GM21576 (cell line): Measurements from ENCODE around the gene SLC25A40.
"Not testable (repeated sequence)": the region's sequence is repeated elsewhere in the genome, so short reads cannot be mapped to it uniquely, and the experiment has no call there.

ENCODE experiments used
- ATAC-seq: cut with Tn5 transposase; IDR thresholded peaks from one replicate; pipeline ENCODE4 v1.9.1; 2021; ENCODE audit warnings: mild to moderate bottlenecking, moderate library complexity; ENCODE audit not compliant: unreplicated experiment

SLC25A40 gene, protein sequence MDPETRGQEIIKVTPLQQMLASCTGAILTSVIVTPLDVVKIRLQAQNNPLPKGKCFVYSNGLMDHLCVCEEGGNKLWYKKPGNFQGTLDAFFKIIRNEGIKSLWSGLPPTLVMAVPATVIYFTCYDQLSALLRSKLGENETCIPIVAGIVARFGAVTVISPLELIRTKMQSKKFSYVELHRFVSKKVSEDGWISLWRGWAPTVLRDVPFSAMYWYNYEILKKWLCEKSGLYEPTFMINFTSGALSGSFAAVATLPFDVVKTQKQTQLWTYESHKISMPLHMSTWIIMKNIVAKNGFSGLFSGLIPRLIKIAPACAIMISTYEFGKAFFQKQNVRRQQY

GRCh38 chr7:87876040-87876868 is at the start of gene SLC25A40, which contains the start of gene DBF4:
SLC25A40 (minus strand) TSS chr7:87876360; CDS start chr7:87858727, 17,633 bp downstream.
DBF4 (plus strand) TSS chr7:87876493; CDS start chr7:87876733, 240 bp downstream.
- peak; percentile 87 for ATAC-seq

DNA sequence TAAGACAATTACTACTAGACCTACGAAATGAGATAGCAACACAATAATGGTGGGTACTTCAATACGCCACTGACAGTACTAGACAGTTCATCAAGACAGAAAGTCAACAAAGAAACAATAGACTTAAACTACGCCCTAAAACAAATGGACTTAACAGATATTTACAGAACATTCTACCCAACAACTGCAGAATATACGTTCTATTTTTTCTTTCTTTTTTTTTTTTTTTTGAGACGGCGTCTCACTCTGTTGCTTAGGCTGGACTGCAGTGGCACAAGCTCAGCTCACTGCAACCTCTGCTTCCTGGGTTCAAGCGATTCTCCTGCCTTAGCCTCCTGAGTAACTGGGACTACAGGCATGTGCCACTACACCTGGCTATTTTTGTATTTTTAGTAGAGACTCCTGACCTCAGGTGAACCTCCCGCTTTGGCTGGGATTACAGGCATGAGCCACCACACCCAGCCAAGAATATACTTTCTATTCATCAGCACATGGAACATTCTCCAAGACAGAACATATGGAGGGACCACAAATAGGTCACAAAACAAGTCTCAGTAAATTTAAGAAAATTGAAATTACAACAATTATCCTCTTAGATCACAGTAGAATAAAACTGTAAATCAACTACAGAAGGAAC is 46.7 kb upstream of the SLC25A40 start:
- not testable (repeated sequence) for ATAC-seq

DNA sequence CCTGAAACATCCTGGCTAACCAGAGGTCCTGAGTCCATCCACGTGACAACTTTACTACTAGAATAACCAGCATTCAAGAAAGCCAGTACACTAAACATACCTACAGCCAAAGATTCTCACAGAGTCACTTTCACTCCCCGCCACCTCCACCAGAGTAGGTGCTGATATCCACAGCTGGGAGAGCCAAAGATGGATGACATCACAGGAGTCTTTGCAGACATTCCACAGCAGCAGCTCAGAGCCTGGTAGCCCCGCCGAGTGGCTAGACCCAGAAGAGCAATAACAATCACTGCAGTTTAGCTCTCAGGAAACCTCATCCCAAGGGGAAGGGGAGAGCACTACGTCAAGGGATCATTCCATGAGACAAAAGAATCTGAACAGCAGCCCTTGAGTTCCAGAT is 44.4 kb upstream of the SLC25A40 start:
- ATAC-seq, result no peak

DNA sequence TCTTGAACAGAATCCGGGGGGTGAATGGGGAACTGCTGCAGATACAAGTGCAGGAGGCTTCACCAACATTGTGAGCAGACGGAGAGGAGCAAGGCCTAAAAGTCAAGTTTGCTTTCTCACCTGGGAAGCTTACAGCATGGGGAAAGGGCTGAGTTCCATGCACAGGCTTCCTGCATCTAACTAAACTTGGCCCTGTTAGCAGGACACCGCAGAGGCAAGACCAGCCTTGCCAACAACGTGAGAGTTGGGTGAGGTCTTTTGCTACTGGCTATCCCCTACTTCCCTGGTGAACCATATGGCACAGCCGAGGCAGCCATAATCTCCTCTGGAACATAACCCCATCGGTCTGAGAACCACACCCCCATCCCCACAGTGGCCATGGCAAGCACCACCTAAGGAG is 43.7 kb upstream of the SLC25A40 start:
- no peak for ATAC-seq

DNA sequence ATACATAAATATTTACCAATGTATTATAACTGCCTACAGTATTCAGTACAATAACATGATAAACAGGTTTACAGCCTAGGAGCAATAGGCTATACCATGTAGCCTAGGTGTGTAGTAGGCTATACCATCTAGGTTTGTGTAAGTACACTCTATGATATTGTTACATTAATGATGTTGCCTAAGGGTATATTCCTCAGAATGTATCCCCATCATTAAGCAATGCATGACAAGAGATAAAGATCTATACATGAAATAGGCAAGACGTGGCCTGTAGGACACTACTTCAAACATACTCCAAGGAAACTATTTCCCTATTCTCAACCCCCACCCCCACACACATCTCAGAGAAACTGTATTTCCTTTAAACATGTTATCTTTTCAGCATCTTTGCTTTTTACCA is 42.6 kb upstream of the SLC25A40 start:
- no peak for ATAC-seq

DNA sequence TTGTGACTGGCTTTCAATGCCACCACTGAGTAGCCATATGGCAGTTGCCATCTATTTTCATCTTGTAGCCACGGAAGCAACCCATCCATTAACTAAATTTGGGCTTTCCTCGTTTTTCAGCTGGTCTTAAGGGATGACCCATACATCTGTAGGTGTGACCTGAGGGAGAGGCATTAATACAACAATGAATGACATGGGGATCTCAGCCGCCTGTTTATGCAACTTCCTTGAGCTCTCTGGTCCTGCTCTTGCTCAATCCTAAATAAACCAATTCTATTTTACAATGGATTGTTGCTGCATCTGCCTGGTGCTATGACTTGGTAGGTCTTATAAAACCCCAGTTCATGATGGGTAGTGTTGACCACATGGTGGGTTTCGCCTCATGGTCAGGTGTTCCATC is 36.0 kb upstream of the SLC25A40 start:
- no peak for ATAC-seq

- not testable (repeated sequence) for ATAC-seq
Measured at GRCh38 chr7:87908814-87909213, 32.7 kb upstream of the SLC25A40 start.

DNA sequence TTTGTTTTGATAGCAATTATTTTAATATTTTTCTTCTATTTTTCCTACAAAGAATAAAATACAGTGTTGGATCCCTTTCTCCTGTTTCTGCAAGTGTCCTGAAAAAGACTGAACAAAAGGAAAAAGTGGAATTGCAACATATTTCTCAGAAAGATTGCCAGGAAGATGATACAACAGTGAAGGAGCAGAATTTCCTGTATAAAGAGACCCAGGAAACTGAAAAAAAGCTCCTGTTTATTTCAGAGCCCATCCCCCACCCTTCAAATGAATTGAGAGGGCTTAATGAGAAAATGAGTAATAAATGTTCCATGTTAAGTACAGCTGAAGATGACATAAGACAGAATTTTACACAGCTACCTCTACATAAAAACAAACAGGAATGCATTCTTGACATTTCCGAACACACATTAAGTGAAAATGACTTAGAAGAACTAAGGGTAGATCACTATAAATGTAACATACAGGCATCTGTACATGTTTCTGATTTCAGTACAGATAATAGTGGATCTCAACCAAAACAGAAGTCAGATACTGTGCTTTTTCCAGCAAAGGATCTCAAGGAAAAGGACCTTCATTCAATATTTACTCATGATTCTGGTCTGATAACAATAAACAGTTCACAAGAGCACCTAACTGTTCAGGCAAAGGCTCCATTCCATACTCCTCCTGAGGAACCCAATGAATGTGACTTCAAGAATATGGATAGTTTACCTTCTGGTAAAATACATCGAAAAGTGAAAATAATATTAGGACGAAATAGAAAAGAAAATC is 31.2 kb upstream of the SLC25A40 start:
- not testable (repeated sequence) for ATAC-seq

GRCh38 chr7:87899255-87899654 is 23.1 kb upstream of the SLC25A40 start:
- no peak for ATAC-seq

DNA sequence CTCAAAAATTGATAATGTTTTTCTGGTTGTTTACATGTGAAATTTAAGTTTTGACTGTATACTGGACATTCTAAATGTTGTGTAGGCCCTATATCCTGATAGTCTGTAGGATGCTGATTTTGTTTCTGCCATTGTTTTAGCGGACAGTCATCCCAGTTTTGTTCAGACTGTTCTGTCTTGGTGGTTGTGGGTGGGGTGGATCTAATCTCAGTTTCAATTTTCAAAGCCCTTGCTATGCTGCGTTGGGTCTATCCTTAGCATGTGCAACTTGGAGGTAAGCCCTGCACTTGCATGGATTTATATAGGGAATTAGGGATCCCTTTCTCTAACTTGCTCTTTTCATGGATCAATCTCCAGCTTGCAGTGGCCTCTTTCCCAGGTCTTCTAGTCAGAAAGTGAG is 19.2 kb upstream of the SLC25A40 start:
- no peak for ATAC-seq

GRCh38 chr7:87886875-87887274 is 10.7 kb upstream of the SLC25A40 start:
- no peak for ATAC-seq

GRCh38 chr7:87885018-87885417 is 8.9 kb upstream of the SLC25A40 start:
- no peak for ATAC-seq

GRCh38 chr7:87882151-87882937 is 6.2 kb upstream of the SLC25A40 start:
- no peak for ATAC-seq

GRCh38 chr7:87878208-87878735 is 2.1 kb upstream of the SLC25A40 start:
- no peak for ATAC-seq

DNA sequence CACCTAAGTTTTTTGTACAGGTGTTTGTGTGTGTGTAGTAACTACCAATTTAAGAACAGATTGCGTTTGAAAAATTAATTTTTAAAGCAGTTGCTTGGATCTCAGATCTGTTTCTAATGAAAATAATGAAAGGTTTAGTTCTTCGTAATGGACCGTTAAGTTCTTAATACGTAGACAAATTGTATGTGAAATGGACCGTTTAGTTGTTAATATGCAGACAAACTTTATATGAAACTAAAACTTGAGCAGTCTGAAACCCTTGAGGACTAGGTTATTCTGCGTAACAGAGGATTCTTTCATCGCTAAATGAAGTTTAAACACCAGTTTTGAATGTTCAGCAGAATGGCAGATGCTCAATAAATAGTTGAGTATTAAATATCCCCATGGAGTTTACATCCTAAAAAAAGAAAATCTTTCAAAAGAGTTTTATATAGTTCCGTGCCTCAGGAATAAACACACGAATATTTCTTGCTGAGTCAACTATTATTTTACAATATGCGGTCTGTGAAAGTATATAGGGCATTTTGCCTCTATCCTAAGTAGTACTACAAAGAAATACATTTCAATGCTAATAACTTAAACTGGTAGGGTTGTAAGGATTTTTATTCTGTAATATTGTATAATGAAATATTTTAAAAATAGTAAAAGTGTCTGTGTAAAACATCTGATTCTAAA is 1.3 kb upstream of the SLC25A40 start:
- ATAC-seq, result no peak

DNA sequence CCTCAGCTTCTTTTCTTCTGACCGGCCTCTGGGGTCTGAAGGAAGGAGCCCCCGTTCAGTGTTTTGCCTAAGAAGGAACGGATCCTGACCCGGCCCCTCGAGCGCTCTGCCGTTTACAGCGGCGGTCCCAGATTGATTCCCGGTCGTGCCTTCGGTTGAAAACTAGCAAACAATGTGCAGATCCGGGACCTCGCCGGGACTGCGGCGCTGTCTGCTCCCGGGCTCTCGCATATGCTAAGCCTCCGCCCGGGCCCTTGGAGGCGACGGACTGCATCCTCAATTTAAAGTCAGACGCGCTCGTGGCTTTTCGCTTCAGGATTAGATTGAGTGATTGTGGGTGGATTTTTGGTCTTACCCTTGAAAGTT is 692 bp upstream of the SLC25A40 start:
- ATAC-seq, result no peak

DNA sequence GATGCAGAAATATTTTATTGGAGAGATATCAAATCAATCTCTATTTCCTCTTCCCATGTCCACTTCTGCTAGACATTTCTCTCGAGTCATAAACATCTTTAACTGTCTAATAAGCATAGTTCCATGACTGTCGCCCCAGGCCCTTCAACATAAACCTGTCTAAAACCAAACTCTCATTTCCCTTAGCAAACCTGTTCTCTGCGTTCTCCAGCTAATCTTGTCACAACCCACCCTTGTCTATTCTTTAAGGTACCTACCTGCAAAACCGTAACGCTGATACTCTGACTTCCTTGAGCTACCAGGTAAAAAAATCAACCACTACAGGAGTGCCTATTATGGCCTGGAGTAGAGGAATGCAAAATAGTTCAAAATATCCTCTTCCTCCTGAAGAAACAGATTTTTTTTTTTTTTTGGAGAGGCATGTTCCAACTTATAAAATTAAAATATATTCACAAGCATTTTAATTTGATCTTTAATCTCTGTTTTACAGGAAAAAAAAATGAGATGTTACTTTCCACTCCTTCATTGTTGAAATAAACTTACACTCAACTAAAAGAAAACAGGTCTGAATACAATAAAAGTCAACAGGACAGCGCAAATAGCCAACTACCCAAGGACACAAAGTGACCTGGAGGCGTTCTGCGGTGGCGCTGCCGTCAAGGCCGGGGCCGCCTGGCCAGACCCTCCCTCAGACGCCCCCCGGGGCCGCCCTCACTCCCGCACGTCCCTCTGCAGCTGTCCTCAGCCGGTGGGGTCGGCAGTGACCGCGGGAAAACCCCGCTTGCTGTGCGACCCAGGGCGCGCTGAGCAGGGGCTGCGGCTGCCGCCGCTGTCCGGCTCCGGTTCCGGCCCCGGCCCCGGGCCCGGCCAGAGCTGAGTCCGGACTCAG is 765 bp downstream of the SLC25A40 start:
- peak; percentile 18 for ATAC-seq

GRCh38 chr7:87874066-87874465 is 2.1 kb downstream of the SLC25A40 start:
- no peak for ATAC-seq
